H9 (cell line): ENCODE data around the gene PIGS. TPM values are rescaled to one million over a fixed set of nuclear protein-coding genes. Genes with fewer than 3 reads are reported as not detected.
A peak's percentile ranks its signal among the peaks of the same experiment; 100 is the strongest.

Experiments used
- DNase-seq: peaks from one replicate; pipeline ENCODE4 v3.0.0-alpha.2; 2017
- H2AFZ ChIP-seq: one replicate; pipeline ENCODE4 v1.6.1; 2013; ENCODE audit warnings: mild to moderate bottlenecking, low read length, control low read depth, moderate library complexity
- H2AK5ac ChIP-seq: 2 replicates; pipeline ENCODE4 v1.6.1; 2013; ENCODE audit warnings: low read length, control low read depth, mixed read lengths; ENCODE audit not compliant: insufficient read length
- H2BK120ac ChIP-seq: one replicate; pipeline ENCODE4 v1.6.1; 2013; ENCODE audit warnings: low read depth, mild to moderate bottlenecking, low read length, control low read depth, inconsistent platforms; ENCODE audit not compliant: poor library complexity, severe bottlenecking
- H2BK12ac ChIP-seq: 2 replicates; pipeline ENCODE4 v1.6.1; 2013; ENCODE audit warnings: low read length, control low read depth, mixed read lengths, low read depth; ENCODE audit not compliant: insufficient read length
- H2BK15ac ChIP-seq: 2 replicates; pipeline ENCODE4 v1.6.1; 2013; ENCODE audit warnings: low read depth, low read length, control low read depth
- H2BK20ac ChIP-seq: one replicate; pipeline ENCODE4 v1.6.1; 2013; ENCODE audit warnings: low read depth, mild to moderate bottlenecking, low read length, control low read depth, inconsistent platforms; ENCODE audit not compliant: poor library complexity, severe bottlenecking
- H2BK5ac ChIP-seq: 2 replicates; pipeline ENCODE4 v1.6.1; 2013; ENCODE audit warnings: low read length, control low read depth, mixed read lengths; ENCODE audit not compliant: insufficient read length
- H3K14ac ChIP-seq: 2 replicates; pipeline ENCODE4 v1.6.1; 2013; ENCODE audit warnings: low read length, control low read depth; ENCODE audit not compliant: insufficient read depth
- H3K18ac ChIP-seq: 2 replicates; pipeline ENCODE4 v1.6.1; 2013; ENCODE audit warnings: low read depth, mild to moderate bottlenecking, mixed read lengths, low read length, control low read depth; ENCODE audit not compliant: insufficient read length
- H3K23ac ChIP-seq: 2 replicates; pipeline ENCODE4 v1.6.1; 2013; ENCODE audit warnings: low read length, control low read depth, mixed read lengths, low read depth; ENCODE audit not compliant: insufficient read length
- H3K23me2 ChIP-seq: 2 replicates; pipeline ENCODE4 v1.6.1; 2013; ENCODE audit warnings: low read depth, mild to moderate bottlenecking, mixed read lengths, low read length, control low read depth; ENCODE audit not compliant: insufficient read length, poor library complexity, severe bottlenecking
- H3K27ac ChIP-seq: 2 replicates; pipeline ENCODE4 v1.5.1; 2013; ENCODE audit warnings: low read length, control low read depth, mixed read lengths, low read depth; ENCODE audit not compliant: insufficient read length
- H3K27me3 ChIP-seq: 2 replicates; pipeline ENCODE4 v1.6.1; 2013; ENCODE audit warnings: low read length, control low read depth, inconsistent platforms; ENCODE audit not compliant: insufficient read depth
- H3K4ac ChIP-seq: 2 replicates; pipeline ENCODE4 v1.6.1; 2013; ENCODE audit warnings: low read depth, mild to moderate bottlenecking, control low read depth, inconsistent platforms, low read length, moderate library complexity
- H3K4me1 ChIP-seq: 2 replicates; pipeline ENCODE4 v1.6.1; 2013; ENCODE audit warnings: low read length, control low read depth, inconsistent platforms; ENCODE audit not compliant: insufficient read depth
- H3K4me2 ChIP-seq: 2 replicates; pipeline ENCODE4 v1.6.1; 2013; ENCODE audit warnings: low read length, control low read depth, mixed read lengths; ENCODE audit not compliant: insufficient read length, insufficient read depth
- H3K56ac ChIP-seq: 2 replicates; pipeline ENCODE4 v1.6.1; 2013; ENCODE audit warnings: low read depth, mild to moderate bottlenecking, mixed read lengths, low read length, control low read depth; ENCODE audit not compliant: insufficient read length
- H3K79me1 ChIP-seq: 2 replicates; pipeline ENCODE4 v1.6.1; 2013; ENCODE audit warnings: low read depth, mild to moderate bottlenecking, moderate library complexity, low read length, control low read depth, inconsistent platforms; ENCODE audit not compliant: insufficient read depth, poor library complexity, severe bottlenecking
- H3K79me2 ChIP-seq: 2 replicates; pipeline ENCODE4 v1.6.1; 2013; ENCODE audit warnings: low read length, control low read depth, inconsistent platforms; ENCODE audit not compliant: insufficient read depth
- H3K9ac ChIP-seq: 2 replicates; pipeline ENCODE4 v1.6.1; 2013; ENCODE audit warnings: low read length, control low read depth, mixed read lengths; ENCODE audit not compliant: insufficient read length; ENCODE audit errors: extremely low read depth
- H3K9me3 ChIP-seq: one replicate; pipeline ENCODE4 v1.6.1; 2013; ENCODE audit warnings: low read depth, low read length, inconsistent platforms; ENCODE audit not compliant: control insufficient read depth
- H3T11ph ChIP-seq: one replicate; pipeline ENCODE4 v1.6.1; 2013; ENCODE audit warnings: mild to moderate bottlenecking, low read length, control low read depth, inconsistent platforms
- H4K20me1 ChIP-seq: one replicate; pipeline ENCODE4 v1.6.1; 2013; ENCODE audit not compliant: control insufficient read depth, insufficient read length, insufficient read depth
- H4K5ac ChIP-seq: 2 replicates; pipeline ENCODE4 v1.6.1; 2013; ENCODE audit warnings: low read depth, mild to moderate bottlenecking, mixed read lengths, low read length, control low read depth; ENCODE audit not compliant: insufficient read length
- H4K8ac ChIP-seq: replicated peaks from 2 replicates; pipeline ENCODE4 v1.6.1; 2013; ENCODE audit warnings: low read length, control low read depth, mixed read lengths, low read depth; ENCODE audit not compliant: insufficient read length
- H4K91ac ChIP-seq: 2 replicates; pipeline ENCODE4 v1.6.1; 2013; ENCODE audit warnings: low read depth, mild to moderate bottlenecking, moderate library complexity, mixed read lengths, low read length, control low read depth; ENCODE audit not compliant: insufficient read length
- H3K27ac Mint-ChIP-seq, 3 experiments: 2 replicates in 2 of 3; 3 replicates in 1 of 3; pipeline ENCODE4 v1.8.0; 2020 to 2021; ENCODE audit warnings: mixed read lengths in 3 of 3, mild to moderate bottlenecking in 1 of 3, moderate library complexity in 1 of 3
- H3K27me3 Mint-ChIP-seq: 2 replicates; pipeline ENCODE4 v1.8.0; 2021; ENCODE audit warnings: low read depth, mild to moderate bottlenecking, moderate library complexity, mixed read lengths
- H3K36me3 Mint-ChIP-seq, 3 experiments: 2 replicates in 2 of 3; 3 replicates in 1 of 3; pipeline ENCODE4 v1.8.0; 2020 to 2021; ENCODE audit warnings: low read depth in 3 of 3, mixed read lengths in 3 of 3; ENCODE audit not compliant: insufficient read depth in 1 of 3
- H3K4me1 Mint-ChIP-seq, 2 experiments: 2 replicates each; pipeline ENCODE4 v1.8.0; 2020; ENCODE audit warnings: mixed read lengths in 2 of 2
- H3K4me3 Mint-ChIP-seq, 2 experiments: 2 replicates in 1 of 2; 3 replicates in 1 of 2; pipeline ENCODE4 v1.8.0; 2020 to 2021; ENCODE audit warnings: mild to moderate bottlenecking in 2 of 2, mixed read lengths in 2 of 2, moderate library complexity in 1 of 2
- H3K9me3 Mint-ChIP-seq, 2 experiments: 2 replicates in 1 of 2; 3 replicates in 1 of 2; pipeline ENCODE4 v1.8.0; 2020; ENCODE audit warnings: mild to moderate bottlenecking in 2 of 2, mixed read lengths in 2 of 2, moderate library complexity in 1 of 2
- WGBS: extraction: QIAGEN DNeasy Blood & Tissue Kit; methylation state at CpG from one replicate; pipeline ENCODE4 v1.1.7; 2013; ENCODE audit warnings: missing lambda C conversion rate, low lambda C conversion rate, mixed read lengths; ENCODE audit not compliant: insufficient read length; ENCODE audit errors: extremely low coverage; 5-methylcytosine and 5-hydroxymethylcytosine counted together
- total RNA-seq: library from RNA; stranded (reverse); gene quantifications from 2 replicates; pipeline ENCODE4 v1.2.1, GENCODE V29; 2021
- TF ChIP-seq, protein P1 (sequence below): fragments of 200-600 bp; sonication (generic); conservative IDR thresholded peaks from 3 replicates; pipeline ENCODE4 v1.8.0; 2021; ENCODE audit warnings: antibody characterized with exemption, mild to moderate bottlenecking

PIGS gene
- total RNA-seq, 1 experiment from 2014 or later = 45.8 TPM

DNA sequence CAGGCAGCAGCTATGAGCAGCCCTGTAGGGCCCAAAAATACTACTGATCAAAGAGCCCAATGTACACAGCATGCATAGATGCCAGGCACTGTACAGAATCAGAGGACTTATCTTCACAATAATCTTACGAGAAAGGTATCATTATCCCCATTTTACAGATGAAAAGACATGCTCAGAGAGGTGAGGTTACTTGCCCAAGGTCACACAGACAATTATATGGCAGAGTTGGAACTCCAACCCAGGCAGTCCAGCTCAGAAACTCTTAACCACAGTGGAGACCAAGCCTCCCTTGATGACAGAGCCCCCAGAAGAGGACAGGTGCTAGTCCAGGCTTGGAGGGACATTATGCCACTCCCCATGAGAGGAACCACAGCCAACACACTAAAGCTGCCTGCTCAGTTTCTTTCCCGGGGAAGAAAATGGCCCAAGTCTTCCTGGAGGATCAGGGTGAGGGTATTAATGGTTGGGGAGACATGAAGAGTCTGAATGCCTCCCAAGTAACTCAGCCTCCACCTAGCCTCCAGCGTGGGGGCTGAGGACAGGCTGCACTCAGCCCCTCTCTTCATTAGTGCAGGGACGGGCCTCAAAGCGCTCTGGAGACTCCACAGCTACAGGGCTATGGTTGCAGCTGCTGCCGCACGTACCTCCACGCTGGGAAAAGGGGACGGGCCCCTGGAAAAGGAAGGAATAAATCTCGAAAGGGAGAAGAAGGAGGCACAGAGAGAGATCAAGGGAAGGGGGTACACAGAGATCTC is 19.7 kb downstream of the PIGS start:
- Mint-ChIP-seq H3K9me3 (no peaks in the 10 kb centered on the region), H3K27ac (peak overlapping the region in 2 of 3 experiments; percentile 73 to 82; a peak in 1 of 7 replicates), H3K36me3 (peaks cover 15 to 31% (median 30%) of the 10 kb centered on the region in 3 experiments; a peak in 6 of 7 replicates), H3K4me3 (peak overlapping the region; percentile 86 to 94), H3K4me1 (peaks cover 21 to 44% of the 10 kb centered on the region in 2 experiments), H3K27me3 (peaks cover 4% of the 10 kb centered on the region)
- Histone ChIP-seq H3K23me2 (peaks cover 5% of the 10 kb centered on the region), H3K4ac (no peak overlapping the region), H2BK12ac (no peak overlapping the region), H4K8ac (no peak overlapping the region), H2BK5ac (no peak overlapping the region), H3K79me1 (no peaks in the 10 kb centered on the region), H3K56ac (no peak overlapping the region), H3K23ac (no peak overlapping the region), H4K20me1 (no peaks in the 10 kb centered on the region), H3K9me3 (no peaks in the 10 kb centered on the region), H3K27ac (no peak overlapping the region), H2BK20ac (no peak overlapping the region), H2AK5ac (no peak overlapping the region), H2BK15ac (no peak overlapping the region), H3K4me2 (peak overlapping the region; percentile 72), H3K18ac (no peak overlapping the region), H3K79me2 (no peaks in the 10 kb centered on the region; the same call in 1 of the 2 replicates), H3T11ph (no peak overlapping the region), H3K27me3 (no peaks in the 10 kb centered on the region), H3K9ac (peak overlapping the region; percentile 62), H2BK120ac (no peak overlapping the region), H4K5ac (no peak overlapping the region), H4K91ac (no peak overlapping the region), H3K4me1 (no peaks in the 10 kb centered on the region), H3K14ac (no peak overlapping the region; the same call in 1 of the 2 replicates), H2AFZ (no peak overlapping the region)
- no peak for DNase-seq
- no CpG with 5 or more reads among the region's 10 CpGs for WGBS
- TF ChIP-seq, protein P1, sequence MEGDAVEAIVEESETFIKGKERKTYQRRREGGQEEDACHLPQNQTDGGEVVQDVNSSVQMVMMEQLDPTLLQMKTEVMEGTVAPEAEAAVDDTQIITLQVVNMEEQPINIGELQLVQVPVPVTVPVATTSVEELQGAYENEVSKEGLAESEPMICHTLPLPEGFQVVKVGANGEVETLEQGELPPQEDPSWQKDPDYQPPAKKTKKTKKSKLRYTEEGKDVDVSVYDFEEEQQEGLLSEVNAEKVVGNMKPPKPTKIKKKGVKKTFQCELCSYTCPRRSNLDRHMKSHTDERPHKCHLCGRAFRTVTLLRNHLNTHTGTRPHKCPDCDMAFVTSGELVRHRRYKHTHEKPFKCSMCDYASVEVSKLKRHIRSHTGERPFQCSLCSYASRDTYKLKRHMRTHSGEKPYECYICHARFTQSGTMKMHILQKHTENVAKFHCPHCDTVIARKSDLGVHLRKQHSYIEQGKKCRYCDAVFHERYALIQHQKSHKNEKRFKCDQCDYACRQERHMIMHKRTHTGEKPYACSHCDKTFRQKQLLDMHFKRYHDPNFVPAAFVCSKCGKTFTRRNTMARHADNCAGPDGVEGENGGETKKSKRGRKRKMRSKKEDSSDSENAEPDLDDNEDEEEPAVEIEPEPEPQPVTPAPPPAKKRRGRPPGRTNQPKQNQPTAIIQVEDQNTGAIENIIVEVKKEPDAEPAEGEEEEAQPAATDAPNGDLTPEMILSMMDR = no peak
